HG02943 (cell line): ENCODE results near the gene ISCU.

Source experiments
- ATAC-seq: cut with Tn5 transposase; IDR thresholded peaks from one replicate; pipeline ENCODE4 v1.9.1; 2021; ENCODE audit warnings: mild to moderate bottlenecking, low read depth, moderate library complexity; ENCODE audit not compliant: unreplicated experiment

The ISCU gene

DNA sequence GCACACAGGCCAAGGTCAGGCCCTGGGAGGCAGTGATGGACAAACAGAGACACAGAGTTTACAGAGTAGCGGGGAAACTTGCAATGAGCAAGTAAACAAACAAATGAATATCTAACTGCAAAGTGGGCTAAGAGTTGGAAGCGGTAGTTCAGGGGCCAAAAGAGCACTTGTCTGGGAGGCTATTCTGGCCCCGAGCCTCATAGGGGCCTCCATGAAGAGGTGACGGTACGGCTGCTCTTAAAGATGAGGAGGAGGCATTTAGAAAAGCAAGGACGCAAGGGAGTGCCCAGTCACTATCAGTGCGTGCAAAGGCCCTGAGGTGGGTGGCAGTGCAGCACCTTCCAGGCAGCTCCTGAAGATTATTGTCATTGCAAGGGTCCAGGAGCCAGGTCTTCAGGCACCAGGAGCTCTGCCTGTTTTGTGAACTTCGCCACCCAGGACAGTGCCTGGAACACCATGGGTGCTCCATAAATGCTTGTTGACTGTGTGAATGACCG lies 39.9 kb downstream of the ISCU start:
- ATAC-seq, result no peak

DNA sequence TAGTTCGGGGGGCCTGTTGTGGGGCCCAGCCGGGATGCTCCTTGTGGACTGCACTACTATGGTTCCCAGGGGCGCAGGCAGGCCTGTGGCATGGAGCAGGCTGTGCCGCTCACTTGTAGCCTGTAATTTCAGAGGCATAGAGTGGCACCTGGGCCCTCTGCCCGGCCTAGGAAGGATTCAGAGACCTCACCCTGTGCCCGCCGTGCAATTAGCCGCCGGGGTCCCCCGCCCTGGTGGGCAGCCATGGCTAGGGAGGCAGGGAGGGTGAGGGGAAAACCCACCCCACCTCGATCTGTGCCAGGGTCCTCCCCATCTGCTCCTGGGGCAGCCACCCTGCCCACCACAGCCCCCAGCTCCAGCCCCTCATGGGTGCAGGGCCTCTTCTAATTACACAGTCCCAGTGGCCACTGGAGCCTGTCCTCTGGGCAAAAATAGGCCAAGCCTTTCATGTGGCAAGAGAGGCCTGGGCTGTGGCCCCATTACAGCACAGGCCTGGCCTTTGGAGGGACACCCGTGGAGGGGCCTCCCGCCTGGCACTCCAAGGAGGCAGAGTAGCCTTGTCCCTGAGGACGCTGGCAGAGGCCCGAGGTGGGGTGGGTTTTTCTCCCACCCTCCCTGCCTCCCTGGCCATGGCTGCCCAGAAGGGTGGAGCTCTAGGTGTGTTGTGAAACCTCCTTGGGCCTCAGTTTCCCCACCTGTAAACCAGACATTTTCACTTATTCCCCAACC lies 40.7 kb downstream of the ISCU start:
- ATAC-seq, result no peak

DNA sequence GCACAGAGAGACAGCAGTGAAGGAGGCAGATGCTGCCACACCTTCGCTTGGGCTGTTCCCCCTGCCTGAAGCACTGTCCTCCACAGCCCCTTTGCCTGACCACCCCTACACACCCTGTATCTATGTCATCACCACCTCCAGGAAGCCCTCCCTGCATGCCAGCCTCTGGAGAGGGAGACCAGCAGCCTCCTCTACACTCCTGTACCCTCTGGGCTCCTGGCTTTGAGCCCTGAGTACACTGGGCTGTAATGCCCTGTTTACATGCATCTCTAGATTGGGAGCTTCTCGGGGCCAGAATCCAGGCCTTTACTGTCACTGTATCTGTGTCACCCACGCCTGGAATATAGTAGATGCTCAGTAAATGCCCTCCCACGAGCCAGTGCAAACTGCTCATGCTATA lies 41.3 kb downstream of the ISCU start:
- ATAC-seq, result no peak

GRCh38 chr12:108604208-108604941 lies 42.0 kb downstream of the ISCU start:
- ATAC-seq, result no peak

DNA sequence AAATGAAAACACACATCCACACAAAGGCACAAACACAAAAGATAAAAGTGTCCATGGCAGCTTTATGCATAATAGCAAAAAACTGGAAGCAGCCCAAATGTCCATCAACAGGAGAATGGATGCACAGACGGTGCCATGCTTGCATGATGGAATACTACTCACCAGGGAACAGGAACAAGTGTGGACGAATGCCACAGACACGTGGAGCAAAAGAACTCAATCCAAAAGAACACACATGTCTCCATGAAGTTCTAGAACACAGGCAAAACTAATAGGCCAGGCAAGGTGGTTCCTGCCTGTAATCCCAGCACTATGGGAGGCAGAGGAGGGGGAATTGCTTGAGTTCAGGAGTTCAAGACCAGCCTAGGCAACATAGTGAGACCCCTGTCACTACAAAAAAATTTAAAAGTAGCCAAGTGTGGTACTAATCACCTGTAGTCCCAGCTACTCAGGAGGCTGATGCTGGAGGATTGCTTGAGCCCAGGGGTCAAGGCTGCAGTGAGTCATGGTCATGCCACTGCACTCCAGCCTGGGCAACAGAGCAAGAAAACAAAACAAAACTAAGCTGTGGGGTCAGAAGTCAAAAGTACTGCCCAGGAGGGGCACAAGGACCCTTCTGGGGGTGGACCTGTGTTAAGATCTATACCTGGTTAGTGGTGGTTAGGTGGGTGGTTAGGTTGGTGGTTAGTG lies 42.7 kb downstream of the ISCU start:
- no peak for ATAC-seq

DNA sequence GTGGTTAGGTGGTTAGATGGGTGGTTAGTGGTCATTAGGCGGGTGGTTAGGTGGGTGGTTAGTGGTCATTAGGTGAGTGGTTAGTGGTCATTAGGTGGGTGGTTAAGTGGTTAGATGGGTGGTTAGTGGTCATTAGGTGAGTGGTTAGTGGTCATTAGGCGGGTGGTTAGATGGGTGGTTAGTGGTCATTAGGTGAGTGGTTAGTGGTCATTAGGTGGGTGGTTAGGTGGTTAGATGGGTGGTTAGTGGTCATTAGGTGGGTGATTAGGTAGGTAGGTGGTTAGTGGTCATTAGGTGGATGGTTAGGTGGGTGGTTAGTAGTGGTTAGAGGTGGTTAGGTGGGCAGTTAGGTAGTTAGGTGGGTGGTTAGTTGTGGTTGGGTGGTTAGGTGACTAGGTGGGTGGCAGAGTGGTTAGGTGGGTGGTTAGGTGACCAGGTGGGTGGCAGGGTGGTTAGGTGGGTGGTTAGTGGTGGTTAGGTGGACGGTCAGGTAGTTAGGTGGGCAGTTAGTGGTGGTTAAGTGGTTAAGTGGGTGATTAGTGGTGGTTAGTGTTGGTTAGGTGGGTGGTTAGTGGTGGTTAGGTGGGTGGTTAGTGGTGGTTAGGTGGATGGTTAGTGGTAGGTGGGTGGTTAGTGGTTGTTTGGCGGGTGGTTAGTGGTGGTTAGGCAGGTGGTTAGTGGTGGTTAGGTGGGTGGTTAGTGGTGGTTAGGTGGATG lies 43.5 kb downstream of the ISCU start:
- no peak for ATAC-seq

GRCh38 chr12:108606492-108606891 lies 44.1 kb downstream of the ISCU start:
- no peak for ATAC-seq

DNA sequence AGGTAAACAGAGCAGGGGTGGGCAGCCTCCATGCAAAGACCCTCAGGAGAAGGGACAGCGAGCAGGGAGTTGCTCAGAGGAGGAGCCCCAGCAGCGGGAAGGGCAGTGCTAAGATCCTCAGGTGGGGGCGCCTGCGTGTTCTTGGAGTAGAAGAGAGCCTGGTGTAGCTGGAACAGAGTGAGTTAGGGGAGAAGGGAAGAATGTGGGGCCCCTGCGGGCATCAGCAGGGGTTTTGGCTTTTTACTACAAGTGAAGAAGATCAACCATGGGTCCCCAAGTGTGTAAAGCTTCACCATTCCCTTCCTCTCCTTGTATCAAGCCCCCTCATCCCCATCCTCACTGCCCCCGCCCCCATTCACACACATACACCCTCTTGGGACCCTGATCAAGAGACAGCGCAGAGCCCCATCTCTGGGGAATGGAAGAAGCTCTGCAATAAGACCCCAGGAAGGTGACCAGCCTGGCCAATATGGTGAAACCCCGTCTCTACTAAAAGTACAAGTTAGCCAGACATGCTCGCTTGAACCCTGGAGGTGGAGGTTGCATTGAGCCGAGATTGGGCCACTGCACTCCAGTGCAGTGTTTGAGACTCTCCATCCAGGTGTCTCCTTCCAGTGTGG lies 45.7 kb downstream of the ISCU start:
- ATAC-seq, result no peak

- no peak for ATAC-seq
These were observed 46.2 kb downstream of the ISCU start for GRCh38 chr12:108608616-108609015.

DNA sequence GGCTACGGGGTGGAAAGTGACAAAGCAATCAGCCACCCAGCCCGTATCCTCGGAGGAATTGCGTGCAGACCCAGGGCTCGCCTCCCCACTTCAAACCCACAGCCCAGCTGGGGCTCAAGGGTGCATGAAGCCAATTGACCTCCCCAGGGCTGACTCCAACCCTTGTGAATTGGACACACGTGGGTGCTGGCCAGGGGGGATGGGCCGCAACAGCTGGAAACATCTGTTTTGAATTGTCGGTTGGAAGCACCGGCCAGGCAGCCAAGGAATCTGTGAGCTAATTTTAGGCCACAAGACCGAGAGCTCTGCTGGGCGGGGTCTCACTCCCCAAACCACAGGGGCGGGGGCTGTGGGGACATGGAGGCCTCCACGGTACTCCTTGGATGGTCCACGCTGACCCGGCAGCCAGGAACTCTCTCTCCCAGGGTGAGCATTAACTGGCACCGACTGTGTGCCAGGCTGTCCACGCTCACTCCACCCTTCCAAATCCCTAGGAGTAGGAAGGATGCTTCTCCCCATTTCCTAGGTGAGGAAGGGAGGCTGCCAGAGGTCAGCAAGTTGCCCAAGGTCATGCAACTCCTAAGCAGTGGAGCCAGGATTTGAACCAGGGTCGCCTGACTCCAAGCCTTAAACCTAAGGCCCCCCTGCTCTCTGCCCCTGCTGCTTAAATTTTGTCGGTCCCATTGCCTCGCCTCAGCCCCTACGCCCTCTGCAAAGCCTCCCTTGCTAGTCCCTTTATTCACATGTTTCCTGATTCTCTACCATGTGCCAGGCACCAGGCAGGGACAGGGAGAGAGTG lies 47.3 kb downstream of the ISCU start:
- no peak for ATAC-seq

DNA sequence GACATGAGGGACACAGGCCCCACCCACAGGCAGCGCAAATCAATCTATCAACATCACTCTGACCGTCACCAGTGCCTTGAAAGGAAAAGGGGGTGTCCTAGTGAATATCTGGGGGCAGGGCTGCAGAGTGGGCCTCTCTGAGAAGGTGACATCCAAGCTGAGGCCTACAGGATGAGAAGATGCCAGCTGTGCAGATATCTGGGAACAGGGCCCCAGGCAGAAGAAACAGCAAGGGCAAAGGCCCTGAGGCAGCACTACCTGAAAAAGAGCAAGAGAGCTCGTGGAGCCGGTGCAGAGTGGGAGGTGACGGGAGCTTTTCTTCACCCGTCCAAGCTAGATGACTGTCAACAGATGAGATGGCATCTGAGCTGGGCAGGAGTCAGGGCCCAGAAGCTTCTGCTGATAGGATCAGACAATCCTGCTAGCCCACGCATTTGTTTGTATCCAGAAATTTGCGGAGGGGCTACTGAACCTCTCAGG lies 48.0 kb downstream of the ISCU start:
- no peak for ATAC-seq

DNA sequence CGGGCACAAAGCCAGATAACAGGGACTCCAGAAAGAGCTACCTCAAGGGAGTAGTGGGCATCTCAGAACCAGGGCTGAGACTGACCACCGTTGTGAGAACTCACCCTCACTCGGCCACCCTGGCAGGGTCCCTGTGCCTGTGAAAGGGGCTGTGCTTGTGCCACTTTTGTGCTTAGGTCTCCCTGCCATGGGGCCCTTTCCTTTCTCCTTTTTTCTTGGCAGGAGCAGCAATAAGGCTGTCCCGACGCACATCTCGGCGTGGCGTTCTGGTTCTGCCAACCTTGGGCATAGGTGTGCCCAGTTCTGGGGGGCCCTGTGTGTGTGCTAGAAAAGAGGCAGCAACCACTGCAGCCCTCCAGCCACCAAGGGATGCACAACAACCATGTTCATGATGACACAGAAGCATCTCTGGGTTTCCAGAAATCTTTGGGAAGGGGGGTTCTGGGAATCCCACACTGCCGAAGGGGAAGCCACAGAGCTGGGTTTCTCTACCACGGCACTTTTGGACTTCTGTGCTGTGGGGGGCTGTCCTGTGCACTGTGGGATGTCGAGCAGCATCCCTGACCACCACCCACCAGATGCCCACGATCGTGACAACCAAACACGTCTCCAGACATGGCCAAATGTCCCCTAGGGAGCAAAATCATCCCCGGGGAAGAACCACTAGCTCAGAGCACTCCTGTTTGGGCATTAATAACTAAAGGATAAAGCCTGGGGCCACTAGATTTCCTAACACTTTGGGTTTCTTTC lies 48.6 kb downstream of the ISCU start:
- ATAC-seq, result no peak

DNA sequence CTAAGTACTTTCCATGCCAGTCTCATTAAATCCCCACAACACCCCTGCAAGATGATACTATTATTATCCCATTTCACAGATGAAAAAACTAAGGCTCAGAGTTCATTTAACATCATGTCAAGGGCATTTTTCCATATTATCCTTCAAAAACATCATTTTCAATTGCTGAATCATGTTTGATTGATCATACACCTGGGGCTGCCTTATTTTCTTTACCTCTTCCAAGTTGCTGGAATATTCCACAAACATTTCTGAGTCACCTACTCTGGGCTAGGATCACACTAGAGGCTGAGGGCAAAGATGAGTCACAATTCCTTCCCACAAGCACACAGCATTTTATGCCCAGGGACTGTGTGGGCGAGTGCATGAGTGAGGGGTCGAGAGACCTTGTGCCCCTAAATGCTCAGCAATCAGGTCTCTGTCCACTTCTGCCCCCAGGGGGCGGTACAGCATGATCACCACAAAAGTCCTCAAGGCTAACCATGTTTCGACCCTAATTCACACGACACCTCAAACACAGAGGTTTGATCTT lies 49.6 kb downstream of the ISCU start:
- ATAC-seq, result no peak

GRCh38 chr12:108612788-108613282 lies 50.4 kb downstream of the ISCU start:
- no peak for ATAC-seq

- ATAC-seq, result no peak
These were observed 51.2 kb downstream of the ISCU start for GRCh38 chr12:108613548-108613947.

DNA sequence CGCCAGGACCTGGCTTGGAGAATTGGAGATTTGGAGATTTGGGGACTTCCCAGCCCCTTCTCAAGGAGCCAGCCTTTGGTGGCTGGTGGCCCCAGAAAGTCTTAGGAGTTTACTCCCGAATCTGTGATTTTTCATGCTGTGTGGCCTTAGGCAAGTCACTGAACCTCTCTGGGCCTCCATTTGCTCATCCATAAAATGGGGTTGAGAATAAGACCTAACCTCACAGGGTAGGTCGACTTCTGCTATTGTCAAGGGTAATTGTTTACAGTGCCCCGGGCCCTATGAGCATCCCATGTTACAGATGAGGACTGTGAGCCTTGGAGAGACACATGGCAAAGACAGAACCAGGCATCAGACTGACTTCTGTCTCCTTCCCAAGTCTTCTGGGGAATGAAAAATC lies 51.6 kb downstream of the ISCU start:
- ATAC-seq, result no peak

DNA sequence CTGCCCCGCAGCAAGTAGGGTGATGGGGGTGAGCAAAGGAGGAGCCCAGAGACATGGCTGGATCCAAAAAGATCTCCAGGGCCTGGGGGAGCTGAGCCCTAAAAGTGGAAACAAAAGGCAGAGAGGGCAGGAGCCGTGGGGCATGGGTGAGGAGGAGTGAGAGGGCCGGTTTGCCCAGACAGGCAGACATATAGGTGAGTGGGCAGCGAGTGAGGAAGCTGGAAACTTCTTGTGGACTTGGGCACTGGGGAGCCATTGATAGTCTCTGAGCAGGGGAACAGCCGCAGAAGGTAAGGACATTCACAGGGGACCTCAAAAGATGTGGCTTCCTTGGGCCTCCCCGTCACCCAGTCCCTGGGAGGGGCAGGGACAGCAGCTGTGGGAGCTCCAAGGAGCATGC lies 52.2 kb downstream of the ISCU start:
- ATAC-seq, result no peak

DNA sequence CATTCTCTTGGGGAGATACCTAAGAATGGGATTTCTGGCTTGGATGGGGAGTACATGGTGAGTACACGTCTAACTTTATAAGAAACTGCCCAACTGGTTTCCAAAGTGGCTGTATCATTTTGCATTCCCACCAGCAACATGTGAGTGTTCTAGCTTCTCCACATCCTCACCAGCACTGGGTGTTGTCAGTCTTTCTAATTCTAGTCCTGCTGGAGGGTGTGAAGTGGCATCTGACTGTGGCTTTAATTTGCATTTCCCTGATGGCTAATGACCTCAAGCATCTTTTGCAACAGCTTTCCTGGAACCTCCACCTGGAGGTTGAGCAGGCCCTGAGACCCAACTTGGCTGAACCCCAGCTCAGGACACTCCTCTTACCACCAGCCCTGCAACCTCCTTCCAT lies 53.5 kb downstream of the ISCU start:
- ATAC-seq, result no peak
